Keratinocyte (primary cell): Measurements from ENCODE around the gene ANKRD28. TPM values are rescaled to one million over a fixed set of nuclear protein-coding genes. Genes with fewer than 3 reads are reported as not detected.

Source experiments
- DNase-seq: peaks from one replicate; pipeline ENCODE4 v3.0.0-alpha.2; 2011; ENCODE audit warnings: low read depth, missing footprints, low spot score
- FAIRE-seq: peaks from 2 replicates; lab custom pipeline; 2011; peaks lifted over from hg19 to GRCh38; lab: Jason Lieb, UNC
- H2AFZ ChIP-seq: 2 replicates; pipeline ENCODE4 v1.6.0; 2012; ENCODE audit warnings: low read length, control low read depth, inconsistent platforms; ENCODE audit not compliant: control insufficient read depth
- H3K27ac ChIP-seq: 2 replicates; pipeline ENCODE4 v1.5.1; 2011; ENCODE audit warnings: low read length; ENCODE audit not compliant: control insufficient read depth, insufficient read depth
- H3K27me3 ChIP-seq: 3 replicates; pipeline ENCODE4 v1.6.0; 2011; ENCODE audit warnings: low read length; ENCODE audit not compliant: control insufficient read depth, insufficient read depth; ENCODE audit errors: extremely low read depth
- H3K36me3 ChIP-seq, 2 experiments: 2 replicates in 1 of 2; 3 replicates in 1 of 2; pipeline ENCODE4 v1.5.1; 2011; ENCODE audit warnings: low read length in 2 of 2, mild to moderate bottlenecking in 1 of 2; ENCODE audit not compliant: control insufficient read depth in 2 of 2, insufficient read depth in 2 of 2; ENCODE audit errors: extremely low read depth in 1 of 2
- H3K4me1 ChIP-seq: 3 replicates; pipeline ENCODE4 v1.5.1; 2011; ENCODE audit warnings: low read length; ENCODE audit not compliant: control insufficient read depth, insufficient read depth; ENCODE audit errors: extremely low read depth
- H3K4me2 ChIP-seq: 3 replicates; pipeline ENCODE4 v1.6.0; 2011; ENCODE audit warnings: low read depth, low read length; ENCODE audit not compliant: control insufficient read depth, insufficient read depth; ENCODE audit errors: extremely low read depth
- H3K4me3 ChIP-seq, 3 experiments: fragments of 200-600 bp in 1 of 3; sonication (generic) in 1 of 3; 2 replicates in 2 of 3; 3 replicates in 1 of 3; pipeline ENCODE4 v1.5.1; 2011 to 2016; ENCODE audit warnings: low read length in 3 of 3, mild to moderate bottlenecking in 3 of 3, control low read depth in 2 of 3, inconsistent platforms in 1 of 3, low read depth in 1 of 3, mixed read lengths in 1 of 3, mixed run types in 1 of 3, moderate library complexity in 1 of 3; ENCODE audit not compliant: control insufficient read depth in 2 of 3, insufficient read depth in 2 of 3; ENCODE audit errors: extremely low read depth in 1 of 3
- H3K79me2 ChIP-seq: 2 replicates; pipeline ENCODE4 v1.6.0; 2012; ENCODE audit warnings: low read length; ENCODE audit not compliant: control insufficient read depth, insufficient read depth
- H3K9ac ChIP-seq: 3 replicates; pipeline ENCODE4 v1.6.0; 2011; ENCODE audit warnings: low read length; ENCODE audit not compliant: control insufficient read depth, insufficient read depth; ENCODE audit errors: extremely low read depth
- H3K9me1 ChIP-seq: 3 replicates; pipeline ENCODE4 v1.6.0; 2011; ENCODE audit warnings: low read length; ENCODE audit not compliant: control insufficient read depth, insufficient read depth; ENCODE audit errors: extremely low read depth
- H3K9me3 ChIP-seq: 2 replicates; pipeline ENCODE4 v1.5.1; 2012; ENCODE audit warnings: low read depth, low read length; ENCODE audit not compliant: control insufficient read depth
- H4K20me1 ChIP-seq: 3 replicates; pipeline ENCODE4 v1.6.0; 2011; ENCODE audit warnings: low read length; ENCODE audit not compliant: control insufficient read depth, insufficient read depth; ENCODE audit errors: extremely low read depth
- EZH2 ChIP-seq: IDR thresholded peaks from one replicate; pipeline ENCODE4 v1.6.1; 2012; ENCODE audit warnings: inconsistent platforms, mild to moderate bottlenecking, low read length, moderate library complexity
- dilution Hi-C: fragments of 300-500 bp; cut with MboI; formaldehyde crosslinking; loops from one replicate; pipeline ENCODE4 v1.7.0; 2020; ENCODE audit warnings: low sequenced_read_pairs; ENCODE audit not compliant: extremely low pct_ligation_motif_present
- polyA plus RNA-seq, 5 experiments: library from polyadenylated mRNA; depleted of rRNA in 3 of 5; stranded (reverse) in 3 of 5; stranded (forward) in 1 of 5; unstranded in 1 of 5; fragments of >200 nt; gene quantifications; 1 replicate in 1 of 5; 2 replicates in 3 of 5; 3 replicates in 1 of 5; pipeline versions ENCODE4 v1.2.1 to v1.2.3, GENCODE V29; 2011 to 2012; ENCODE audit warnings: missing spikeins in 2 of 5, low read depth in 1 of 5, low replicate concordance in 1 of 5
- TF ChIP-seq, protein P1 (sequence below), 3 experiments: IDR thresholded peaks in 1 of 3; conservative IDR thresholded peaks in 1 of 3; optimal IDR thresholded peaks in 1 of 3; 2 replicates in 2 of 3; 3 replicates in 1 of 3; pipeline versions ENCODE3 to v1.5.1; 2011; ENCODE audit warnings: low read length in 3 of 3, mild to moderate bottlenecking in 3 of 3, moderate library complexity in 2 of 3, control low read depth in 1 of 3, inconsistent platforms in 1 of 3; ENCODE audit not compliant: insufficient read depth in 2 of 3; ENCODE audit errors: extremely low read depth in 1 of 3

The ANKRD28 gene
- polyA plus RNA-seq, 1 donor (not counting 4 experiments of a cell fraction or from before 2014, with no cell fraction given) = 32.7 TPM

DNA sequence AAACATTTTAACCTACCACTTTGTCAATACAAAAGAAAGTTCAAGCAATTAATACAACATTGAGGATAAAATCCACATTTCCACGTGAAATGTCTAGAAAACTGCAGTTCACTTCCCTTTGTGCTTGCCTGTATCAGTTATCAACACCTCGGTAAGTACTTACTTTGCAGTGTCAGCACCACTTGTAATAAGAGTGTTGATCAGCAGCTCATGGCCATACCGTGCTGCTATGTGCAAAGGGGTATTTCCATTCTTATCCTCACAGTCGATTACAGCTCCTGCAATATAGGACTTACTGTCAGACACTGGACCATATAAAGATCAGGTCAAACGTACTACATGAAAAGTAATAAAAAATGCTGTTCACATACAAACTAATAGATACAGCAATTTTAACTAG lies 84.4 kb downstream of the ANKRD28 start:
- H3K27ac ChIP-seq = no peak overlapping the region
- FAIRE-seq (no peak), DNase-seq (no peak)
- no peak overlapping the region for H3K4me2 ChIP-seq
- dilution Hi-C loops = no loop called here
- no peaks in the 10 kb centered on the region for H3K27me3 ChIP-seq
- no peak overlapping the region for H3K4me3 ChIP-seq
- peaks cover 0 to 3% of the 10 kb centered on the region in 2 experiments for H3K36me3 ChIP-seq
- H3K9me3 ChIP-seq = no peaks in the 10 kb centered on the region
- H3K9ac ChIP-seq = no peak overlapping the region
- no peaks in the 10 kb centered on the region for H3K79me2 ChIP-seq
- H3K9me1 ChIP-seq = no peaks in the 10 kb centered on the region
- TF ChIP-seq, protein P1, sequence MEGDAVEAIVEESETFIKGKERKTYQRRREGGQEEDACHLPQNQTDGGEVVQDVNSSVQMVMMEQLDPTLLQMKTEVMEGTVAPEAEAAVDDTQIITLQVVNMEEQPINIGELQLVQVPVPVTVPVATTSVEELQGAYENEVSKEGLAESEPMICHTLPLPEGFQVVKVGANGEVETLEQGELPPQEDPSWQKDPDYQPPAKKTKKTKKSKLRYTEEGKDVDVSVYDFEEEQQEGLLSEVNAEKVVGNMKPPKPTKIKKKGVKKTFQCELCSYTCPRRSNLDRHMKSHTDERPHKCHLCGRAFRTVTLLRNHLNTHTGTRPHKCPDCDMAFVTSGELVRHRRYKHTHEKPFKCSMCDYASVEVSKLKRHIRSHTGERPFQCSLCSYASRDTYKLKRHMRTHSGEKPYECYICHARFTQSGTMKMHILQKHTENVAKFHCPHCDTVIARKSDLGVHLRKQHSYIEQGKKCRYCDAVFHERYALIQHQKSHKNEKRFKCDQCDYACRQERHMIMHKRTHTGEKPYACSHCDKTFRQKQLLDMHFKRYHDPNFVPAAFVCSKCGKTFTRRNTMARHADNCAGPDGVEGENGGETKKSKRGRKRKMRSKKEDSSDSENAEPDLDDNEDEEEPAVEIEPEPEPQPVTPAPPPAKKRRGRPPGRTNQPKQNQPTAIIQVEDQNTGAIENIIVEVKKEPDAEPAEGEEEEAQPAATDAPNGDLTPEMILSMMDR (optimal IDR thresholded peaks at IDR 0.05 in 1 of 3, IDR thresholded peaks at IDR 0.05 in 1 of 3, conservative IDR thresholded peaks at IDR 0.05 in 1 of 3; ENCODE audit: extremely low read depth in 1 of 3, insufficient read depth in 2 of 3, low read length in 3 of 3) = no peak
- TF ChIP-seq EZH2 = no peak
- H3K4me1 ChIP-seq = peaks cover 3% of the 10 kb centered on the region
- H2AFZ ChIP-seq = no peak overlapping the region
- no peaks in the 10 kb centered on the region for H4K20me1 ChIP-seq

DNA sequence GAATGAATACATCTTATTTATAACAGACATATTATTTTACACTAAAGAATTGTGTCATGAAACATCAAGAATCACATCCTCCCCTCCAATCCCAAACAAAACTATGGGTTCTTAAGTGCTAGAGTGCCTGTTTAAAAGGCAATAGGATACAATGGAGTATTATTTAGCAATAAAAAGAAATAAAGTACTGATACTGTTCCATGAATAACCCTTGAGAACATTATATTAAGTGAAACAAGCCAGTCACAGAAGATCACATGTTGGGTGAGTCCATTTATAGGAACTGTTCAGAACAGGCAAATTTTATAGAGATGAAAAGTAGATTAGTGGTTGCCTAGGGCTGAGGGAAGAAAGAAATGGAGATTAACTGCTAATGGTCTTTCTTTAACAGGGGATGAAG lies 86.5 kb downstream of the ANKRD28 start:
- DNase-seq (no peak), FAIRE-seq (no peak)
- Histone ChIP-seq H4K20me1 (no peaks in the 10 kb centered on the region), H3K27ac (no peak overlapping the region), H3K79me2 (no peaks in the 10 kb centered on the region), H3K9me3 (no peaks in the 10 kb centered on the region), H3K27me3 (no peaks in the 10 kb centered on the region), H3K4me2 (no peak overlapping the region), H3K4me1 (peaks cover 3% of the 10 kb centered on the region), H3K9ac (no peak overlapping the region), H3K9me1 (no peaks in the 10 kb centered on the region), H3K4me3 (no peak overlapping the region), H3K36me3 (peaks cover 3 to 7% of the 10 kb centered on the region in 2 experiments), H2AFZ (no peak overlapping the region)
- dilution Hi-C loops = no loop called here
- TF ChIP-seq, protein P1 (optimal IDR thresholded peaks at IDR 0.05 in 1 of 3, IDR thresholded peaks at IDR 0.05 in 1 of 3, conservative IDR thresholded peaks at IDR 0.05 in 1 of 3; ENCODE audit: extremely low read depth in 1 of 3, insufficient read depth in 2 of 3, low read length in 3 of 3) = no peak
- TF ChIP-seq EZH2 = no peak
